ENCODE measurements around the gene COL21A1.

- TF ChIP-seq POLR2A (IDR thresholded peaks at IDR 0.05) (no peak), CTCF (IDR thresholded peaks at IDR 0.05) (no peak), EP300 (IDR thresholded peaks at IDR 0.05) (no peak)
Observed at GRCh38 chr6:56152611-56153010, 94.8 kb downstream of the COL21A1 start.
